Fibroblast of lung (primary cell): ENCODE measurements around the gene NR2C2.

Experiments
- CTCF ChIP-seq, 2 donors: IDR thresholded peaks in 1 of 2; conservative IDR thresholded peaks in 1 of 2; 1 replicate in 1 of 2; 2 replicates in 1 of 2; pipeline ENCODE4 v1.5.1; 2011 to 2012; ENCODE audit warnings: low read length in 2 of 2, control low read depth in 1 of 2, inconsistent platforms in 1 of 2, low read depth in 1 of 2, mild to moderate bottlenecking in 1 of 2
- EZH2 ChIP-seq: IDR thresholded peaks from 2 replicates; pipeline ENCODE4 v1.5.1; 2012; ENCODE audit warnings: low read length, control low read depth, mild to moderate bottlenecking; ENCODE audit errors: missing control alignments

- TF ChIP-seq CTCF (conservative IDR thresholded peaks at IDR 0.05 in 1 of 2, IDR thresholded peaks at IDR 0.05 in 1 of 2; ENCODE audit: low read depth in 1 of 2, low read length in 2 of 2) (no peak), EZH2 (no peak)
Measured at GRCh38 chr3:14990780-14991148, 43.4 kb downstream of the NR2C2 start.
